Esophagus (tissue), 2 donors: ENCODE measurements around the gene NPTXR. TPM values are rescaled to one million over a fixed set of nuclear protein-coding genes. Genes with fewer than 3 reads are reported as not detected.

Source experiments
- H3K27ac ChIP-seq, 2 donors: one replicate each; pipeline ENCODE4 v1.5.1; 2013; ENCODE audit warnings: low read depth in 2 of 2, mild to moderate bottlenecking in 2 of 2, inconsistent platforms in 1 of 2, low read length in 1 of 2, moderate library complexity in 1 of 2
- H3K27me3 ChIP-seq, 2 donors: one replicate each; pipeline ENCODE4 v1.6.1; 2013; ENCODE audit warnings: low read length in 2 of 2, control low read depth in 1 of 2, mild to moderate bottlenecking in 1 of 2; ENCODE audit not compliant: insufficient read depth in 2 of 2, control insufficient read depth in 1 of 2
- H3K36me3 ChIP-seq, 2 donors: one replicate each; pipeline ENCODE4 v1.6.1; 2013; ENCODE audit warnings: low read length in 1 of 2; ENCODE audit not compliant: control insufficient read depth in 2 of 2, insufficient read depth in 2 of 2
- H3K4me1 ChIP-seq, 2 donors: one replicate each; pipeline ENCODE4 v1.6.1; 2013; ENCODE audit warnings: low read length in 1 of 2; ENCODE audit not compliant: control insufficient read depth in 2 of 2, insufficient read depth in 2 of 2
- H3K4me3 ChIP-seq, 2 donors: one replicate each; pipeline ENCODE4 v1.5.1; 2013; ENCODE audit warnings: low read length in 2 of 2, mild to moderate bottlenecking in 2 of 2, low read depth in 1 of 2, moderate library complexity in 1 of 2
- H3K9me3 ChIP-seq, 2 donors: one replicate each; pipeline ENCODE4 v1.6.1; 2013; ENCODE audit warnings: mild to moderate bottlenecking in 2 of 2, low read depth in 1 of 2, low read length in 1 of 2, moderate library complexity in 1 of 2; ENCODE audit not compliant: control insufficient read depth in 2 of 2, insufficient read depth in 1 of 2
- WGBS, 2 donors: extraction: QIAGEN DNeasy Blood & Tissue Kit; methylation state at CpG; one replicate each; pipeline ENCODE4 v1.1.7; 2013; 5-methylcytosine and 5-hydroxymethylcytosine counted together
- polyA plus RNA-seq, 2 donors: library from polyadenylated mRNA; stranded (reverse); fragments of 200-250 nt; gene quantifications; one replicate each; pipeline ENCODE4 v1.2.3, GENCODE V29; 2013
- donor health status: healthy with polysubstance abuse.
- donor health status: Bipolar disorder and iron deficiency.

The NPTXR gene
- polyA plus RNA-seq, 2 donors, result 0.28 to 0.73 TPM

- Histone ChIP-seq H3K4me3 (no peak overlapping the region), H3K27ac (no peak overlapping the region), H3K27me3 (no peaks in the 10 kb centered on the region), H3K36me3 (peaks cover 0 to 3% of the 10 kb centered on the region in 2 donors), H3K9me3 (no peaks in the 10 kb centered on the region), H3K4me1 (peaks cover 0 to 6% of the 10 kb centered on the region in 2 donors)
- WGBS, 2 donors, result 80 to 82% methylated on average over 3 of the region's 3 CpGs
Observed at GRCh38 chr22:38869663-38870062, 25.8 kb upstream of the NPTXR start.

- H3K4me3 ChIP-seq, result no peak overlapping the region
- H3K4me1 ChIP-seq, result peaks cover 0 to 11% of the 10 kb centered on the region in 2 donors
- H3K9me3 ChIP-seq, result no peaks in the 10 kb centered on the region
- no peaks in the 10 kb centered on the region for H3K27me3 ChIP-seq
- peaks cover 0 to 3% of the 10 kb centered on the region in 2 donors for H3K36me3 ChIP-seq
- 10 to 13% methylated on average over 8 of the region's 8 CpGs for WGBS, 2 donors
- no peak overlapping the region for H3K27ac ChIP-seq
Observed at GRCh38 chr22:38868886-38869381, 25.1 kb upstream of the NPTXR start.

GRCh38 chr22:38868286-38868721 lies 24.5 kb upstream of the NPTXR start:
- Histone ChIP-seq H3K36me3 (peaks cover 0 to 3% of the 10 kb centered on the region in 2 donors), H3K27ac (no peak overlapping the region), H3K4me3 (no peak overlapping the region), H3K4me1 (peaks cover 0 to 11% of the 10 kb centered on the region in 2 donors), H3K9me3 (no peaks in the 10 kb centered on the region), H3K27me3 (no peaks in the 10 kb centered on the region)
- 89 to 90% methylated on average over 8 of the region's 8 CpGs for WGBS, 2 donors

- H3K9me3 ChIP-seq, result no peaks in the 10 kb centered on the region
- WGBS, 2 donors, result 89 to 92% methylated on average over 18 of the region's 18 CpGs
- H3K27me3 ChIP-seq, result no peaks in the 10 kb centered on the region
- peaks cover 0 to 11% of the 10 kb centered on the region in 2 donors for H3K4me1 ChIP-seq
- no peak overlapping the region for H3K4me3 ChIP-seq
- H3K27ac ChIP-seq, result no peak overlapping the region
- H3K36me3 ChIP-seq, result peaks cover 0 to 3% of the 10 kb centered on the region in 2 donors
Observed at GRCh38 chr22:38867471-38868285, 23.9 kb upstream of the NPTXR start.

GRCh38 chr22:38867124-38867455 lies 23.3 kb upstream of the NPTXR start:
- no peaks in the 10 kb centered on the region for H3K27me3 ChIP-seq
- no peaks in the 10 kb centered on the region for H3K9me3 ChIP-seq
- WGBS, 2 donors, result 80 to 81% methylated on average over 12 to 13 of the region's 13 CpGs
- no peak overlapping the region for H3K4me3 ChIP-seq
- H3K4me1 ChIP-seq, result peaks cover 0 to 11% of the 10 kb centered on the region in 2 donors
- no peak overlapping the region for H3K27ac ChIP-seq
- peaks cover 0 to 3% of the 10 kb centered on the region in 2 donors for H3K36me3 ChIP-seq

GRCh38 chr22:38866399-38867123 lies 22.7 kb upstream of the NPTXR start:
- Histone ChIP-seq H3K4me1 (peaks cover 0 to 11% of the 10 kb centered on the region in 2 donors), H3K27ac (no peak overlapping the region), H3K36me3 (peaks cover 0 to 3% of the 10 kb centered on the region in 2 donors), H3K4me3 (no peak overlapping the region), H3K9me3 (no peaks in the 10 kb centered on the region), H3K27me3 (no peaks in the 10 kb centered on the region)
- WGBS, 2 donors, result 72 to 79% methylated on average over 68 to 75 of the region's 75 CpGs

- WGBS, 2 donors, result 65 to 81% methylated on average over 15 of the region's 15 CpGs
Observed at GRCh38 chr22:38866024-38866398, 22.2 kb upstream of the NPTXR start.

GRCh38 chr22:38865201-38866023 lies 21.6 kb upstream of the NPTXR start:
- peaks cover 0 to 3% of the 10 kb centered on the region in 2 donors for H3K36me3 ChIP-seq
- no peak overlapping the region for H3K4me3 ChIP-seq

More at GRCh38 chr22:38866024-38866398, 22.2 kb upstream of the NPTXR start:
- peaks cover 0 to 11% of the 10 kb centered on the region in 2 donors for H3K4me1 ChIP-seq
- no peak overlapping the region for H3K4me3 ChIP-seq
- H3K36me3 ChIP-seq, result peaks cover 0 to 3% of the 10 kb centered on the region in 2 donors
- H3K27ac ChIP-seq, result no peak overlapping the region
- no peaks in the 10 kb centered on the region for H3K27me3 ChIP-seq
- H3K9me3 ChIP-seq, result no peaks in the 10 kb centered on the region

More at GRCh38 chr22:38865201-38866023, 21.6 kb upstream of the NPTXR start:
- no peaks in the 10 kb centered on the region for H3K27me3 ChIP-seq
- no peaks in the 10 kb centered on the region for H3K9me3 ChIP-seq
- H3K27ac ChIP-seq, result peak overlapping the region; percentile 2 to 59
- peaks cover 0 to 11% of the 10 kb centered on the region in 2 donors for H3K4me1 ChIP-seq
- WGBS, 2 donors, result 71 to 73% methylated on average over 20 of the region's 20 CpGs
